PFSK-1 (cell line): ENCODE data around the gene ZER1.

Experiments used
- REST ChIP-seq, 2 experiments: IDR thresholded peaks; 2 replicates each; pipeline versions ENCODE4 v1.6.1 to v1.8.0; 2011 to 2012; ENCODE audit warnings: low read depth in 2 of 2, low read length in 2 of 2, control low read depth in 1 of 2, inconsistent platforms in 1 of 2, mild to moderate bottlenecking in 1 of 2, moderate library complexity in 1 of 2; ENCODE audit not compliant: insufficient read depth in 1 of 2
- SIN3A ChIP-seq: IDR thresholded peaks from 2 replicates; pipeline ENCODE4 v1.6.1; 2012; ENCODE audit warnings: mild to moderate bottlenecking, low read length, moderate library complexity, borderline replicate concordance; ENCODE audit not compliant: insufficient read depth

- TF ChIP-seq REST (IDR thresholded peaks at IDR 0.05; ENCODE audit: insufficient read depth in 1 of 2, low read depth in 2 of 2, low read length in 2 of 2) = no peak
- no peak for TF ChIP-seq SIN3A
Observed at GRCh38 chr9:128719919-128720605, 51.7 kb downstream of the ZER1 start.
